Measurements from ENCODE around the gene SRP68. TPM values are rescaled to one million over a fixed set of nuclear protein-coding genes. Genes with fewer than 3 reads are reported as not detected.
"Not testable (repeated sequence)": the region's sequence is repeated elsewhere in the genome, so short reads cannot be mapped to it uniquely, and the experiment has no call there.

Gene SRP68
- total and polyA plus RNA-seq, 2 donors from 2014 or later = 52.7 to 68.1 TPM

DNA sequence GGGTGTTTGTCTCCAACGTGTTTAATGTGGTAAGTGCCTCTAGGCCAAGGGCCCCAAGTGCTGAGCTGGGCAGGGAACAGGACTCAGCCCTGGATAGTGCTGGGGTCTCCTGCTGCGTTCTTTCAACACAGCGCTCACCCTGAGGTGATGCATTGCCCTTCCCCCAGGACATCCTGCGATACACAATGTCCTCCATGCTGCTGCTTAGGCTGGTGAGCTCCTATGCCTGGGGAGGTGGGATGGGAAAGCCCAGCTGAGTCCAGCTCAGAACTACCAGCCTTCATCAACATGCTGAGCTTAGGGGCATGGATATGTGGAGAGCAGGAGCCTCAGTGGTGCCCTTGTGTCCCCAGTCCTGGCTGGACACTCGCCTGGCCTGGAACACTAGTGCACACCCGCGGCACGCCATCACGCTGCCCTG lies 7.2 kb upstream of the SRP68 start:
- peaks cover 0 to 21% (median 4%) of the 10 kb centered on the region in 3 donors for H3K4me1 ChIP-seq (ENCODE audit: control insufficient read depth in 2 of 3, insufficient read depth in 2 of 3, low read depth in 1 of 3, low read length in 3 of 3)
- TF ChIP-seq, protein P1, sequence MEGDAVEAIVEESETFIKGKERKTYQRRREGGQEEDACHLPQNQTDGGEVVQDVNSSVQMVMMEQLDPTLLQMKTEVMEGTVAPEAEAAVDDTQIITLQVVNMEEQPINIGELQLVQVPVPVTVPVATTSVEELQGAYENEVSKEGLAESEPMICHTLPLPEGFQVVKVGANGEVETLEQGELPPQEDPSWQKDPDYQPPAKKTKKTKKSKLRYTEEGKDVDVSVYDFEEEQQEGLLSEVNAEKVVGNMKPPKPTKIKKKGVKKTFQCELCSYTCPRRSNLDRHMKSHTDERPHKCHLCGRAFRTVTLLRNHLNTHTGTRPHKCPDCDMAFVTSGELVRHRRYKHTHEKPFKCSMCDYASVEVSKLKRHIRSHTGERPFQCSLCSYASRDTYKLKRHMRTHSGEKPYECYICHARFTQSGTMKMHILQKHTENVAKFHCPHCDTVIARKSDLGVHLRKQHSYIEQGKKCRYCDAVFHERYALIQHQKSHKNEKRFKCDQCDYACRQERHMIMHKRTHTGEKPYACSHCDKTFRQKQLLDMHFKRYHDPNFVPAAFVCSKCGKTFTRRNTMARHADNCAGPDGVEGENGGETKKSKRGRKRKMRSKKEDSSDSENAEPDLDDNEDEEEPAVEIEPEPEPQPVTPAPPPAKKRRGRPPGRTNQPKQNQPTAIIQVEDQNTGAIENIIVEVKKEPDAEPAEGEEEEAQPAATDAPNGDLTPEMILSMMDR (IDR thresholded peaks at IDR 0.05; ENCODE audit: borderline replicate concordance, extremely low read depth, insufficient read depth) = no peak

DNA sequence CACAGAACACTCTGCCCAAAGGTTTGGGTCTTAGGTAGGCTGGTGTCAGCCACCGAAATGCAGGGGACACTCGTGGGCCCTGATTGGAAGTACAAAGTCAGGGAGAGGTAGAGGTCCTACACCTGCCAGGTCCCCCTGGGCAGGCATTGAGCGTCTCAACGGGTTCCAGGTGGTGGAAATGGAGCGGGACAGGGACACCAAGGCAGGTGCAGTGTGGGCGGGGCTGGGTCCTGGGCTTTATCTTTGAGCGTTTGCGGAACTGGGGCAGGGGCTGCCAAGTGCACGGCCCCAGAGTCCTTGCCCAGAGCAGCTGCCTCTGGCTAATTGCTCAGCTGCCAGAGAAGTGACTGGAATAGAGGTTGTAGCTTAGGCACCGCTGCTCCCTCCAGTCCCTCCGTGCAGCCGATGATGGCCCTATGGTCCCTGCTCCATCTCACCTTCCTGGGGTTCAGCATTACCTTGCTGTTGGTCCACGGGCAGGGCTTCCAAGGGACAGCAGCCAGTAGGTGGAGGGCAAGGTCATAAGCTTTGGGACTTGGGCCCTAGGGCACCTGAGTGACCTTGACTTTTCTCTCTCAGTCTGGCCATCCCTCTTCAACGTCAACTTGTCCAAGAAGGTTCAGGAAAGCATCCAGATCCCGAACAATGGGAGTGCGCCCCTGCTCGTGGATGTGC lies 6.7 kb upstream of the SRP68 start, which contains the start of gene ZACN:
TSS of gene ZACN (plus strand) at position 323 of the 675 bp plus-strand sequence. CDS start at position 406, 83 bp downstream.
- peaks cover 0 to 21% (median 4%) of the 10 kb centered on the region in 3 donors for H3K4me1 ChIP-seq (ENCODE audit: control insufficient read depth in 2 of 3, insufficient read depth in 2 of 3, low read depth in 1 of 3, low read length in 3 of 3)
- peaks cover 42% of the 10 kb centered on the region for H3K27me3 ChIP-seq (ENCODE audit: control insufficient read depth, insufficient read depth, low read length)

More for the DNA sequence above, 7.2 kb upstream of the SRP68 start:
- Histone ChIP-seq H3K9me3 (ENCODE audit: control insufficient read depth in 2 of 3, insufficient read depth in 1 of 3, low read length in 3 of 3) (no peaks in the 10 kb centered on the region), H3K27ac (ENCODE audit: low read depth in 2 of 2, low read length in 2 of 2) (no peak overlapping the region), H3K9ac (ENCODE audit: low read length in 3 of 3) (no peak overlapping the region), H3K4me3 (ENCODE audit: low read length in 3 of 3) (no peak overlapping the region), H3K27me3 (ENCODE audit: control insufficient read depth, insufficient read depth, low read length) (peaks cover 42% of the 10 kb centered on the region), H3K36me3 (ENCODE audit: control insufficient read depth in 2 of 3, insufficient read depth in 3 of 3, low read length in 3 of 3) (peaks cover 0 to 8% (median 0%) of the 10 kb centered on the region in 3 donors)
- DNase-seq (peak in 2 of 5 donors; percentile 5 to 23), FAIRE-seq (no peak)
- intact Hi-C loops (cut with DNase I) = no loop called here

GRCh38 chr17:76078370-76078769 lies 6.1 kb upstream of the SRP68 start:
- FAIRE-seq; DNase-seq; H3K9ac ChIP-seq (ENCODE audit: low read length in 3 of 3); H3K36me3 ChIP-seq (ENCODE audit: control insufficient read depth in 2 of 3, insufficient read depth in 3 of 3, low read length in 3 of 3); H3K27ac ChIP-seq (ENCODE audit: low read depth in 2 of 2, low read length in 2 of 2); H3K9me3 ChIP-seq (ENCODE audit: control insufficient read depth in 2 of 3, insufficient read depth in 1 of 3, low read length in 3 of 3); H3K4me3 ChIP-seq (ENCODE audit: low read length in 3 of 3); intact Hi-C loops (cut with DNase I): not testable (repeated sequence)
- Histone ChIP-seq H3K4me1 (ENCODE audit: control insufficient read depth in 2 of 3, insufficient read depth in 2 of 3, low read depth in 1 of 3, low read length in 3 of 3) (peaks cover 0 to 21% (median 4%) of the 10 kb centered on the region in 3 donors), H3K27me3 (ENCODE audit: control insufficient read depth, insufficient read depth, low read length) (peaks cover 48% of the 10 kb centered on the region)

More for the DNA sequence above, 6.7 kb upstream of the SRP68 start, which contains the start of gene ZACN:
- FAIRE-seq = no peak
- Histone ChIP-seq H3K36me3 (ENCODE audit: control insufficient read depth in 2 of 3, insufficient read depth in 3 of 3, low read length in 3 of 3) (peaks cover 0 to 4% (median 0%) of the 10 kb centered on the region in 3 donors), H3K9me3 (ENCODE audit: control insufficient read depth in 2 of 3, insufficient read depth in 1 of 3, low read length in 3 of 3) (no peaks in the 10 kb centered on the region), H3K4me3 (ENCODE audit: low read length in 3 of 3) (no peak within 1 kb of the TSS), H3K9ac (ENCODE audit: low read length in 3 of 3) (no peak within 1 kb of the TSS), H3K27ac (ENCODE audit: low read depth in 2 of 2, low read length in 2 of 2) (no peak within 1 kb of the TSS)
- peak in 4 of 5 donors; percentile 2 to 71 (median 30) for DNase-seq
- TF ChIP-seq, protein P1 (IDR thresholded peaks at IDR 0.05; ENCODE audit: borderline replicate concordance, extremely low read depth, insufficient read depth) = no peak
- intact Hi-C loops (cut with DNase I) = no loop called here

- Histone ChIP-seq H3K4me3 (ENCODE audit: low read length in 3 of 3) (no peak overlapping the region), H3K4me1 (ENCODE audit: control insufficient read depth in 2 of 3, insufficient read depth in 2 of 3, low read depth in 1 of 3, low read length in 3 of 3) (peaks cover 0 to 21% (median 4%) of the 10 kb centered on the region in 3 donors), H3K9ac (ENCODE audit: low read length in 3 of 3) (no peak overlapping the region), H3K27me3 (ENCODE audit: control insufficient read depth, insufficient read depth, low read length) (peaks cover 48% of the 10 kb centered on the region), H3K27ac (ENCODE audit: low read depth in 2 of 2, low read length in 2 of 2) (no peak overlapping the region), H3K36me3 (ENCODE audit: control insufficient read depth in 2 of 3, insufficient read depth in 3 of 3, low read length in 3 of 3) (no peaks in the 10 kb centered on the region), H3K9me3 (ENCODE audit: control insufficient read depth in 2 of 3, insufficient read depth in 1 of 3, low read length in 3 of 3) (no peaks in the 10 kb centered on the region)
- DNase-seq (peak; percentile 12 to 63 (median 21)), FAIRE-seq (no peak)
- intact Hi-C loops (cut with DNase I) = no loop called here
- TF ChIP-seq, protein P1 (IDR thresholded peaks at IDR 0.05; ENCODE audit: borderline replicate concordance, extremely low read depth, insufficient read depth) = no peak
Measured at GRCh38 chr17:76077584-76078110, 5.3 kb upstream of the SRP68 start.
